HG03558 (cell line): Measurements from ENCODE around the gene RUSC2.
"Not testable (repeated sequence)": the region's sequence is repeated elsewhere in the genome, so short reads cannot be mapped to it uniquely, and the experiment has no call there.

Experiments
- ATAC-seq: cut with Tn5 transposase; IDR thresholded peaks from one replicate; pipeline ENCODE4 v1.9.1; 2021; ENCODE audit warnings: moderate number of reproducible peaks; ENCODE audit not compliant: unreplicated experiment; ENCODE audit errors: extremely low read depth

The RUSC2 gene

DNA sequence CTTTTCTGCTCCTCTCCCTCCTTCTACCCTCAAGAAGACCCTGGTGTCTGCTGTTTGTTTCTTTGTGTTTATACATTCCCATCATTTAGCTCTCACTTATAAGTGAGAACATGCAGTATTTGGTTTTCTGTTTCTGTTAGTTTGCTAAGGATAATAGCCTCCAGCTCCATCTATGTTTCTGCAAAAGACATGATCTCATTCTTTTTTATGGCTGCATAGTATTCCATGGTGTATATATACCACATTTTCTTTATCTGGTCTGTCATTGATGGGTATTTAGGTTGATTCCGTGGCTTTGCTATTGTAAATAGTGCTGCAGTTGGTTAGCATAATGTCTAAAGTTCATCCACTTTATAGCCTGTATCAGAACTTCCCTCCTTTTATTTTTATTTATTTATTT, 3.2 kb downstream of the RUSC2 start:
- ATAC-seq: not testable (repeated sequence)

DNA sequence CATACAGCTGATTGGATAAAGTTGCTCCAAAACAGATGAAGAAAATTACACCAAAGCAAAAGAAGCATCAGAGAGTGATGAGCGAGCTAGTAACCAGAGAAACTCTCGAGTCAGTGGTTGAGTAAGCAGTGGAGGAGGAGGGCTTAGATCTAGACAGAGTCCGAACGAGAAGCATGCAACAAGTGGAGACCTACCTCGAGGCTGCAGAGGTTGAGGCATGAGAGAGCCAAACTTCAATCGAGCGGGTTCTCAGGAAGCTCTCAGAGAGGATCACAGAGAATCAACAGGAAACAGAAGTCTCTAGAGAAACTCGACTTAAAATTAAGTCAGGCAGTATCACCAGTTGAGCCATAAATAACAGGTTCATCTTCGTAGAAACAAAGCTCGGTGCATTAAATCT, 6.1 kb downstream of the RUSC2 start:
- ATAC-seq: no peak

DNA sequence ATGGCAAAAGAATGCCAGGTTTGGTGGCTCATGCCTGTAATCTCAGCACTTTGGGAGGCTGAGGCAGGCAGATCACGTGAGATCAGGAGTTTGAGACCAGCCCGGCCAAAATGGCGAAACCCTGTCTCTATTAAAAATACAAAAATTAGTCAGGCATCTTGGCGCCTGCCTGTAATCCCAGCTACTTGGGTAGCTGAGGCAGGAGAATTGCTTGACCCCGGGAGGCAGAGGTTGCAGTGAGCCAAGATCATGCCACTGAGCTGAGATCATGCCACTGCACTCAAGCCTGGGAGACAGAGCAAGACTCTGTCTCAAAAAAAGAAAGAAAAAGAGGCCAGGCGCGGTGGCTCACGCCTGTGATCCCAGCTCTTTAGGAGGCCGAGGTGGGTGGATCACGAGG, 8.3 kb downstream of the RUSC2 start:
- not testable (repeated sequence) for ATAC-seq

DNA sequence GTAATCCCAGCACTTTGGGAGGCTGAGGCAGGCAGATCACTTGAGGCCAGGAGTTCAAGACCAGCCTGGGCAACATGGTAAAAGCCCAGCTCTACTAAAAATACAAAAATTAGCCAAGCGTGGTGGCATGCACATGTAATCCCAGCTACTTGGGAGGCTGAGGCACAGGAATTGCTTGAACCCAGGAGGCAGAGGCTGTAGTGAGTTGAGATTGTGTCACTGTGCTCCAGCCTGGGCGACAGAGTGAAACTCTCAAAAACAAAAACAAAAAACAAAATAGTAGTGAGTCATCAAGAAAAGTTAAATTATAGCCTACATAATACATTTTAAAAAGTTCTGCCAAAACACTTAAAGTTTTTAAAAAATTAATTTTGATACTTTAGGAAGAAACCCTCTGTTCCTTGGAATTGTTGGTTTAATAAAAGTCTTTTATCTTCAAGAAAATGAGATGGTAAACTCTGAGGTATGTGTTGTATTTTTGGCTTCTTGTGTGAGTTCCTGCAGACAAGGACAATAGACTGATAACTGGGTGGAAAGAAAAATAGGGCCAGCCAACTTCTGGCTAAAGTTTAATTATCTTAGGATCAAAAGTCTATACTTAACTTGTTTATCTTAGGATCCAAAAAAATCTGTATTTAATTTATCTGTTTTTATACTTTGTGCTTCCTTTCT, 9.3 kb downstream of the RUSC2 start:
- ATAC-seq: no peak

DNA sequence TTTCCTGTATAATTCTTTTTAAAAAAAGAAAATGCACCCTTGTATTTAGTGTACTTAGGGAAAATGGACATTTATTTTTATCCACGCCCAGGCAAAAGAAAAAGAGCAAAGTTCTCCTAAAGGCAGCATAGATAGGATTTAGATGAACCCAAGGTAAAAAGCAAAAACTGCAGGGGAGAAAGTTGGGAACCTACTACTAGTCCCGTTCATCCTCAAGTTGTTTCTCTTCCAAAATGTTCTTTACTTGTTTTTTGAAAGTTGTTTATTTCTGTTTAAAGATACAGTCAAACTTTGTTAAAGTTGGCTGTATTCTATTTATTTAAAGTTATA, 9.8 kb downstream of the RUSC2 start:
- no peak for ATAC-seq

DNA sequence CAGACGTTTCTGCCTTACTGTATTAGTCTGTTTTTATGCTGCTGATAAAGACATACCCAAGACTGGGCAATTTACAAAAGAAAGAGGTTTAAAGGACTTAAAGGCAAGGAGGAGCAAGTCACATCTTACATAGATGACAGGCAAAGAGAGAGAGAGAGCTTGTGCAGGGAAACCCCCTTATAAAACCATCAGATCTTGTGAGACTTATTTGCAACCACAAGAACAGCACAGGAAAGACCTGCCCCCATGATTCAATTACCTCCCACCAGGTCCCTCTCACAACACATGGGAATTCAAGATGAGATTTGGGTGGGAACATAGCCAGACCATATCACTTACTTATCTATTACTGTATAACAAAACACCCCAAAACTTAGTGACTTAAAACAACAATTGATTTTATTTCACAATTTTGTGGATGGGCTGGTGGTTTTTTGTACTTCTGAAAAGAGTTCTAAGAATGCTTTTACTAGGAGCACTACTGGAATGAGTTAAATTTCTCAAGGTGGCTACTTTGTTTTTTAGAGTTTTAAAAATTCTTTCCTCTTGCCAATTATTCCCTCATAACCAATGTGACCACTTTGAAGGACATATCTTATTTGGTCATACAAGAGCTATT, 10.3 kb downstream of the RUSC2 start:
- ATAC-seq: no peak

DNA sequence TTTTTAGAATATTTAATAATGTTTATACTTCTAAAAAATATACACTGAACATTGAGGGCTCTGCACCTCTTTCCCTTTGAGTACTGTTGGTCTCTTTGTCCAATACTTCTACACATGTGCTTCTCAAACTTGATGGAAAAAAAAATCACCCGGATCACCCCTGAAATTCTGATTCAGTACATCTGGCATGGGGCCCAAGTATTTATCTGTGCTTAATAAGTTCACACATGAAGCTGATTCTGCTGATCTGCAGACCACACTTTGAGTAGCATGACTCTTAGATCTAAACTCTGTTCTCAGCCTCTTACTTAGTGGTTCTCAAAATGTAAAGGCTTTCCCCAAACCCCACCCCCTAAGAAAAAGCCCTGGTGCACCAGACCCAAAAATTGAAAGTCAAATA, 12.0 kb downstream of the RUSC2 start:
- ATAC-seq: no peak

DNA sequence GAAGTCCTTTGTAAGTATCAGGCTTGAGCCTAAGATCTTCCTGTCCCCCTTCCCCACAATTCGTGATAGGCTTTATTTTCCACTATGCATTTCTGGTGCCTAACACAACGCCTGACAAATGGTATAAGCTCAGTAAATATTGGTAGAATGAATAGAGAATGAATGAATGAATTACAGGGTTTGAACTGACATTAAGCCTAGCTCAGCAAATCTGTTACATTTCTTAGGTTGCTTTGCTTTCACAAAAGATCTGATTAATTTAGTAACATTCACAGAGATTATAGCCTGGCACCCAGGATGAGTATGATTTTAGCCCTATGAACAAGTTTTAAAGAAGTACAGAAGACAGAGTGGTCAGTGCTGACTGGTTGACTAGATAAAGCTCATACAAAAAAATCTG, 16.4 kb downstream of the RUSC2 start:
- ATAC-seq: no peak

DNA sequence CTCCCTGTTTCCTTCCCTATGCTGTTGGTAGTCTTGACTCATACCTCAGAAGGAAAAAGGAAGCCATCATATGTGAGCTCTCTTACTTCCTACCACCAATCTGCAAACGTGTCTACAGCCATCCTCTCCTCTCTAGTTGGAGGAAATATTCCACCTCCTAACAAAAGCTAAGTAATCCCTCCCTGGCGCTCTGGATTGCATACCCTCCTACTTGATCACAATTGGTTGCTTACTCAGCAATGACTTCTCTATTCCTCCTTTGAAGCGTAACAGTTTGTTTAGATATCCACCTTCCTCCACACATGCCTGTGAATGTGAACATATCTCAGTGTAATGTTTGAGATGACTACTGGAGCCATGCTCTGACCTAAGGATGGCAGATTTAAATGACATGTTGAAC, 18.2 kb downstream of the RUSC2 start:
- ATAC-seq: no peak

DNA sequence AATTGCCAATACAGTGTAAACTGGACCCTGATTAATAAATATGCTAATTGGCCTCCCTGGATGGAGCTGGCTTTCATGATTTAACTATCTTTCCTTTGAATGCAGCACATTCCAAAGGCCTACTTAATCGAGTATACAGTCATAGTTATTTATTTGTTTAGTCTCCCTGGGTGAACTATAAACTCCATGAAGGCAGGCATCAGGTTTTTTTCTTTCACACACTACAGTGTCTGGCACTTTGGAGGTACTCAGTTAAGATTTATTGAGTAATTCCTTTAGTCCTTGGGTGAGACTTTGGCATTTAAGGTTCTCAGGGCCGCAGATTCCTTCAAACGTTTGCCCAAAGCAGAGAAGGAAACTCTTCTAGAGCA, 20.5 kb downstream of the RUSC2 start:
- no peak for ATAC-seq

DNA sequence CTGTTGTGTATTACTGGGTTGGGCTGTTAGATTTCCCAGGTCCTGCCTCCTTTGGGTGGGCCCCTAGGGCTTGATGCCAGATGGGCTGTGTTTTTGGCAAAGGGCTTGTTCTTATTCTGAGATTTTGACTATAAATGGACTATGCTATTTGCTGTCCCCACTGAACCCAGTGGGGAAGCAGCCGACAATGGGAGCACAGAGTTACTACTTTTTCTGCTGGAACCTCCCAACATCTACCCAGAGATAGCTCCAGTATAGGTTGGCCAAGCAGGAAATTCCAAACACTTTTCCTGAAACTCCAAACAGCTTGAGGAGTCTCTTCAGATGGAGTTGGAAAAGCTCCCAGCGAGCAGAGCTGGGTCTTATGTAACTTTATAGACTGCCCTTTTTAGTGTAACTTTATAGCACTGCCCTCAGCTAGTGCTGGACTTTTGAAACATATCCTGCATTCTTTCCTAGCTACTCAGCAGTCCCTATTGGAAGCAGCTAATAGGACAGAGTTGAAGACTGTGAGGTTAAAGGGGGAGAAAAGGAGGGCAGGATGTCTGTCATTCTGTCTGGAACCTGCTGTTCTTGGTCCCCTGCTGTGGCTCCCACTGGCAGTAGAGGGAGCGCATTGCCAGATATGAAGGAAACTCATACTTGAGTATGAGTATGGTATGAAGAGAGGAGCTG, 21.0 kb downstream of the RUSC2 start:
- no peak for ATAC-seq

DNA sequence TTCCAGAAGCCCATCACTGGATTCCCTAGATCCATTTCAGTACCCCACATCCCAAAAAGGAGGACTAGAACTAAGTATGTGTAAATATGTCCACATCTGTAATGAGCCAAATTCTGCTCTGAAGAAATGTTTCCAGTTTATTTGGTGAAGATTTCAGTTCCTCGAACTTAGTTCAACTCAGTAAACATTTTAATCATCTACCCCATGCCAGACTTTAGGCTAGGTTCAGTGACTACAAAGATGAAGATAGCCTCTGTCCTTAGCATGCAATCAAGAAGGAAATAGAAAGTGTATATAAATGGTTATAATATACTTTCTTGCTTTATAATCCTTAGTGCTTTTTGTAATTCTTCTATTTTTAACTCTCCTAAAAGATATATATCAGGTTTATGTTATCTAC, 21.5 kb downstream of the RUSC2 start:
- no peak for ATAC-seq

DNA sequence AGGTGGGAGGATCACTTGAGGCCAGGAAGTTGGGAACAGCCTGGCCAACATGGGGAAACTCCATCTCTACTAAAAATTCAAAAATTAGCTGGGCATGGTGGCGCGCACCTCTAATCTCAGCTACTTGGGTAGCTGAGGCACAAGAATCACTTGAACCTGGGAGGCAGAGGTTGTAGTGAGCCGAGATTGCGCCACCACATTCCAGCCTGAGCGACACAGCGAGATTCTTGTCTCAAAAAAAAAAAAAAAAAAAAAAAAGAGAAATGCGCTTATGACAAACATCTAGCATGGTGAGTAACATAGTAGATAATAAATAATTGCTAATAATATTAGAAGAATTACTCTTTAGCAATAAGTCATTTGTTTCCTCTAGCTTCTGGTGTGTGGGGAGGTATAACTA, 25.9 kb downstream of the RUSC2 start:
- ATAC-seq: no peak

DNA sequence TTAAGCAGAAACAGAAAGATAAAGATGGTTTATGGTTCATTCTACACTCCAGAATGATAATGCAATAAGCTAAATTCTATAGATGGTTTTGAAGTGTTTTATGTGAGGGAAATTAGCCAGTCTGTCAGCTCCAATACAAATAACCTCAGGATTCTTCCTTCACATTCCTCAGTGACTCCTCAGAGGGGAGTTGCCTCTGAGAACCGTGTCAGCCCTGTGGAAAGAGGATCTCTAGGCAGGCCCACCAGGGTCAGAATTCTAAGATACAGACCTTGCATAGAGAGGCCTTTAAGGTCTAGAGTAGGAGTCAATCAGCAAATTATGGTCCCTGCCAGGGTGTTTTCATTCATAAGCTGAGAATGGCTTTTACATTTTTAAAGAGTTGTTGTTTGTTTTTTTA, 26.6 kb downstream of the RUSC2 start:
- no peak for ATAC-seq

DNA sequence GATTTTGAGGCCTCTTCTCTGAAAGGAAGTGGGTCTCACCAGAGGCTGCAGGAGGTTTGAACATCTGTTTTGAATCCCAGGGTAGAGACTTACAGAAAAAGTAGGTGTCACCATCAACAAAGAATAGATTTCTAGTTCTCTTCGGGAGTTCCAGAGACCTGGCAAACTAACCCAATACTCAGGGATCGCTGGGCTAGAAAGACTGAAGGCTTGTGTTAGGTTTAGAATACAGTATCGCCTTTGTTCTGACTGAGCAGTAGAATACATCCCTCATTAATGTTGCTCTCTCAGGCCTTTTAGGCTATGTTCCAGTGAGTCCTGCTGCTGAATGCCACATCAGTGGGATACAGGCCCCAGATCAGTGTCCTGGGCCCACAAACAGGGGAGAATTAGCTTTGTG, 27.2 kb downstream of the RUSC2 start:
- no peak for ATAC-seq

DNA sequence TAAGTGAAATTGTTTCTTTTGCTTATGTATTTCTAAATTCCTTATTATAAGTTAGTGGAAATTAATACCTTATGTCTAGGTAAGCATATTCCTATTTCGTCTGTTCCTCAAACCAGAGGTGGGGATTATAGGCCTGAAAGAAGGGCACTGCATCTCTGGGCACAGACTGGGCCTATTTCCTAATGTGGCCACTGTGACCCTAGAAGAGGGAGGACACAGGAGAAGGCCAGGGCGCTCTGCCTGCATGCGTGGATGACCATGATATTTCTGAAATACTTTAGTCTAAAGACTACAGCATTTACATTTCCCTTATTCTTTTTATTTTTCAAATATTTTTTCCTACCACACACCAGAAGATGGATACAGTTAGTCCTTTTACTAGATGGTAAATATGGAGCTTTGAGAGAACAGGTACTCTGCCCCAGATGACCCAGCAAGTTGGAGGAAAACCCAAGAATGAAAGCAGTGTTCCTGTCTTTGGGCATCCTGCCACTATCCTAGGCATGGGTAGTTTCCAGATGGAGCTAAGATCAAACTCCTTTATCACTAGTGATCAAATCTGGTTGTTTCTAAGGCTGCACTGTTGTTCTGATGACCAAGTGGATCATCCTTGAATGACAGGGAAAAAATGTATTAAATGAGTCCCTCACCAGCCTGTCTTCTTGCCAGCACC, 27.8 kb downstream of the RUSC2 start:
- no peak for ATAC-seq

DNA sequence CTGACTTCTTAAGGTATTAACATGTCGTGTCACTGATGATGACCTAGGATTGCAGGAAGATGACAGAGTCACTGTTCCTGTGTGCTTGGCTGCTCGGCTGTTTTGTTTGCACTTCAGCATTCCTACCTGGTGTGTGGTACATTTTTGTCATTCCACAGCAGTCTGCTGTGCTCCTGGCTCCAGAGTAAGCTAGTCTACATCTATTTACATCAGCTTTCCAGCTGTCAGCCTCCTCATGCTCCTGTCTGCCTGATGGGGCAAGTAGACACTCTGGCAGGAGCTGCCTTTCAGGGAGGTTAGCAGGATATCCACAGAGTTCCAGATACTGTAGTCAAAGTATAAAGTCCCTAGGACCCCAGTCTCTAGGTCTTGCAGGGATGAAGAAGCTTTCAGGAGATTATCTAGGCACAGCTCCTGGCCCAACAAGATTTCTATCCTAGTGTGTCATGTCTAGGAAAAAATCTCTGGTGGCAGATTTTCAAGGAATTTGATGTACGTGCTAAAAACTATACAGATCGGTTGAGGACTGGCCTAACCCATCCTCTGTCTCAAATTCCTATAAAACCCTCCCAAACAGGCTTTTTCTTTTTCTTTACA, 28.4 kb downstream of the RUSC2 start:
- ATAC-seq: no peak

DNA sequence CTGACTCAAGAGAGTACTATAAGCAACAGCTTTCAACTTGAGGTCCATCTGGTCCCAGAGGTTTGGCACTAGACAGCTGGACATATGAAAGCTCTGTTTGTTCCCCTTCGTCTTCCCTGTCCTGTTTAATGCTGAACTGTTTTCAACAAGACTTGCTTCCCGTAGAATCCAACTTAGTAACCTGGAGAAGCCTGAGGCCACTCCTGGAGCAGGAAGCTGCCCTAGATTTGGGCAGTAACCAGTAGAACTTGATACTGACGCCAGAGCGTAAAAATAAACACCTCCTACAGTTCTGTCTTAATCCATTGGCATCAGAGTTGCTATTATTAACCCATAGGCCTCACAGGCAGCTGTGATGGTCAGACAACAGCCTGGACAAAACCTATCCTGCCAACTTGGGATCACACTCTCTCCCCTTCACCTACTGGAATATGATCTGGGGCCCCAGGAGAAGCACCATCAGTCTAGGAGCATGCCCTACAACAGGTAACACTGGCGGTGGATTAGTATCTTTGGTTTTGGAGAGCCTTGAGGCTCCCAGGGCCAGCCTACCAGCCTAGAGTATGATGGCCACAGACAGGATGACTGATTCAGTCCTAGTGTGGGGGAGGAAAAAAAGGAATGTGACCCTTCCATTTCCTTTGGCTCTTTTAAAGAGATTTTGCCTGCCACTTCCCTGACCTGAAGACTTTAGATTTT, 29.2 kb downstream of the RUSC2 start:
- ATAC-seq: no peak

DNA sequence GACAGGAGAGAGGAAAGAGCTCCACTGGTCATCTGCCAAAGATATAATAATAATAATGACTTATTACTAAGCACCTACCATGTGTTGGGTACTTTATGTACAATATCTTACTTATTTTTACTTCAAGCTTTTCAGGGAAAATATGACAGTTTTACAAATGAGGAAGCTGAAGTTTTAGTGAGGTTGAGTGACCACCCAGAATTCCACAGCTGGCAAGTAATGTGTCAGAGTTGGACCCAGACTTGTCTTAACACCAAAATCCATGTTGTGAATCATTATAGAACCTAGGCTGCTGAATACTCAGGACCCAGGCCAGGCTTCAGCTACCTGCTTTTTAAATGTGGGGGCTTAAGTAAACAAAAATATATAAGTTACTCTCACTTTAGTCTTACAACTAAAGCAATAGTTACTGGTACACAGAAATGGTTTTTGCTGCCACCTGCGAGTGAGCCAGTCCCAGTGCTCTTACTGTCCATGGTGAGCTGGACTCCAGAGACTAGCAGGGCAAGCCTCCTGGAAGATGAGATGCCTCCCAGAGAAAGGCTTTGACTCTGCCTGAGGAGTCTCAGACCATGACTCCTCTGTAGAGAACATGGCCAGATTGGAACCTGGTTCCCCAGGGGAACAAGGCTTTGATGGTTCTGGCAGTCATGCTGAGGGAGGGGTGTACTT, 29.9 kb downstream of the RUSC2 start:
- ATAC-seq: no peak

DNA sequence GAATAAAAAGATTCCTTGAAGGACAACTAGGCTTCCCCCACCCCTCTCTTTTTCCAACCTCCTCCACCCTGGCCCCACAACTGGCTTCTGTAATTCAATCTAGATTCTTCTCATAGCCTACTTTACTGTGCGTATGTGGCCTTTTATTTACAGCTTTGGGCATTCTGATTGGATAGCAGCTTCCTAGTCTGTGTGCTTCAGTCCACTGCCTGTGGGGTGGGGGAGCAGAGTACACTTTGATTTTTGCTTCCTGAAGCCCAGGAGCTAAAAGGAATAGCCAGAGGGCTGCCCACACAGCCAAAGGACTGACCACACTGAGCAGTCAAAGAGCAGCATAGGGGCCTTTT, 30.4 kb downstream of the RUSC2 start:
- no peak for ATAC-seq
